PC-3 (cell line): ENCODE measurements around the gene PPP2R1A. TPM values are rescaled to one million over a fixed set of nuclear protein-coding genes. Genes with fewer than 3 reads are reported as not detected.

Experiments used
- ATAC-seq: fragments of 200-7000 bp; cut with Tn5 transposase; 2 replicates; pipeline ENCODE4 v1.9.1; 2020; ENCODE audit warnings: mild to moderate bottlenecking, moderate library complexity
- BruUV-seq: library from RNA; stranded (reverse); fragments of 400-500 nt; replicated peaks from 2 replicates; lab custom pipeline; 2021; lab: Mats Ljungman, UMichigan
- CTCF ChIA-PET: fragments of 300-600 bp; sonication (Branson Sonifier 250); formaldehyde crosslinking; loops from one replicate; lab custom pipeline; 2022; ENCODE audit warnings: antibody characterized with exemption; lab: Charles Lee
- POLR2A ChIA-PET: fragments of 300-600 bp; sonication (Branson Sonifier 250); formaldehyde crosslinking; loops from one replicate; lab custom pipeline; 2022; ENCODE audit warnings: antibody characterized with exemption; ENCODE audit not compliant: unreplicated experiment; lab: Charles Lee
- DNase-seq: peaks from one replicate; pipeline ENCODE4 v3.0.0-alpha.2; 2015
- H2AFZ ChIP-seq: fragments of 300-600 bp; sonication (generic); 2 replicates; pipeline ENCODE4 v1.6.0; 2016; ENCODE audit warnings: antibody characterized with exemption, low read length
- H3F3A ChIP-seq: fragments of 300-600 bp; sonication (generic); one replicate; pipeline ENCODE4 v1.6.0; 2017; ENCODE audit warnings: antibody characterized with exemption, low read length, control low read depth, mild to moderate bottlenecking; ENCODE audit not compliant: unreplicated experiment
- H3K27ac ChIP-seq: fragments of 300-600 bp; sonication (generic); 2 replicates; pipeline ENCODE4 v1.5.1; 2016; ENCODE audit warnings: mild to moderate bottlenecking, low read length
- H3K27me3 ChIP-seq: fragments of 300-600 bp; sonication (generic); 2 replicates; pipeline ENCODE4 v1.6.1; 2016; ENCODE audit warnings: low read length, mixed read lengths
- H3K36me3 ChIP-seq: fragments of 300-600 bp; sonication (generic); 2 replicates; pipeline ENCODE4 v1.6.1; 2016; ENCODE audit warnings: low read depth, mixed run types, low read length, mixed read lengths
- H3K4me1 ChIP-seq: fragments of 300-600 bp; sonication (generic); 2 replicates; pipeline ENCODE4 v1.5.1; 2016; ENCODE audit warnings: low read length; ENCODE audit not compliant: insufficient read depth
- H3K4me2 ChIP-seq: fragments of 300-600 bp; sonication (generic); 2 replicates; pipeline ENCODE4 v1.6.0; 2016; ENCODE audit warnings: low read length
- H3K4me3 ChIP-seq: fragments of 300-600 bp; sonication (generic); 2 replicates; pipeline ENCODE4 v1.5.1; 2016; ENCODE audit warnings: mild to moderate bottlenecking, low read length, mixed read lengths
- H3K79me2 ChIP-seq: fragments of 300-600 bp; sonication (generic); 2 replicates; pipeline ENCODE4 v1.6.1; 2017; ENCODE audit warnings: low read length, mixed read lengths
- H3K9ac ChIP-seq: fragments of 300-600 bp; sonication (generic); 2 replicates; pipeline ENCODE4 v1.6.0; 2016; ENCODE audit warnings: mild to moderate bottlenecking, low read length
- H3K9me2 ChIP-seq: fragments of 300-600 bp; sonication (generic); replicated peaks from 2 replicates; pipeline ENCODE4 v1.6.1; 2016; ENCODE audit warnings: mixed run types, low read length, mixed read lengths
- H3K9me3 ChIP-seq: fragments of 300-600 bp; sonication (generic); 2 replicates; pipeline ENCODE4 v1.6.1; 2016; ENCODE audit warnings: low read length, mixed read lengths
- H4K20me1 ChIP-seq: fragments of 300-600 bp; sonication (generic); 2 replicates; pipeline ENCODE4 v1.6.1; 2016; ENCODE audit warnings: low read length, mixed read lengths
- CTCF ChIP-seq: fragments of 300-600 bp; sonication (generic); conservative IDR thresholded peaks from 2 replicates; pipeline ENCODE4 v1.5.1; 2017; ENCODE audit warnings: antibody characterized with exemption, low read depth, mild to moderate bottlenecking, low read length
- EZH2 ChIP-seq: fragments of 300-600 bp; sonication (generic); IDR thresholded peaks from one replicate; pipeline ENCODE4 v1.6.1; 2017; ENCODE audit warnings: antibody characterized with exemption, mild to moderate bottlenecking, low read length; ENCODE audit not compliant: unreplicated experiment
- EZH2phosphoT487 ChIP-seq: fragments of 300-600 bp; sonication (generic); IDR thresholded peaks from 2 replicates; pipeline ENCODE4 v1.6.1; 2018; ENCODE audit warnings: mild to moderate bottlenecking, antibody characterized with exemption, low read length, borderline replicate concordance
- intact Hi-C: fragments of 100-400 bp; cut with micrococcal nuclease; formaldehyde crosslinking; loops from 2 replicates; pipeline ENCODE4 v1.9.0; 2023
- total RNA-seq: library from RNA; depleted of rRNA; stranded (reverse); fragments of >200 nt; gene quantifications from 2 replicates; pipeline ENCODE4 v1.2.3, GENCODE V29; 2014

The PPP2R1A gene
- total RNA-seq, 1 experiment from 2014 or later = 336 TPM

- Histone ChIP-seq H3K27ac (no peak overlapping the region), H3K4me1 (no peaks in the 10 kb centered on the region), H4K20me1 (no peaks in the 10 kb centered on the region), H2AFZ (no peak overlapping the region), H3K9me3 (no peaks in the 10 kb centered on the region), H3K9me2 (no peaks in the 10 kb centered on the region), H3K9ac (no peak overlapping the region), H3K79me2 (no peaks in the 10 kb centered on the region), H3K36me3 (peaks cover 96% of the 10 kb centered on the region), H3K4me3 (no peak overlapping the region), H3K27me3 (no peaks in the 10 kb centered on the region), H3K4me2 (no peak overlapping the region), H3F3A (no peaks in the 10 kb centered on the region)
- intact Hi-C loops = no loop called here
- no TSS peak for BruUV-seq
- CTCF ChIA-PET = no interaction called here
- DNase-seq (no peak), ATAC-seq (no peak)
- POLR2A ChIA-PET = no interaction called here
- TF ChIP-seq CTCF (no peak), EZH2phosphoT487 (no peak)
Measured at GRCh38 chr19:52221831-52222375, 32.1 kb downstream of the PPP2R1A start.

- ATAC-seq = no peak
- Histone ChIP-seq H3F3A (no peaks in the 10 kb centered on the region), H3K4me2 (no peak overlapping the region), H2AFZ (no peak overlapping the region), H3K79me2 (no peaks in the 10 kb centered on the region), H3K27me3 (no peaks in the 10 kb centered on the region), H3K9me2 (no peaks in the 10 kb centered on the region), H3K9me3 (no peaks in the 10 kb centered on the region), H3K9ac (no peak overlapping the region), H3K36me3 (peaks cover 94% of the 10 kb centered on the region), H3K4me1 (no peaks in the 10 kb centered on the region), H3K4me3 (no peak overlapping the region), H4K20me1 (no peaks in the 10 kb centered on the region), H3K27ac (no peak overlapping the region)
- ChIA-PET CTCF (no interaction called here), POLR2A (no interaction called here)
- intact Hi-C loops = no loop called here
- no peak for DNase-seq
- no TSS peak for BruUV-seq
- TF ChIP-seq EZH2 (no peak), EZH2phosphoT487 (no peak), CTCF (no peak)
Measured at GRCh38 chr19:52224211-52224610, 34.4 kb downstream of the PPP2R1A start.

GRCh38 chr19:52226652-52227051, 36.8 kb downstream of the PPP2R1A start:
- ChIA-PET POLR2A (no interaction called here), CTCF (no interaction called here)
- H3K9me2 ChIP-seq = no peaks in the 10 kb centered on the region
- no peaks in the 10 kb centered on the region for H3K79me2 ChIP-seq
- H3K27ac ChIP-seq = no peak overlapping the region
- peaks cover 73% of the 10 kb centered on the region for H3K36me3 ChIP-seq
- H3K4me2 ChIP-seq = no peak overlapping the region
- H3K27me3 ChIP-seq = no peaks in the 10 kb centered on the region
- ATAC-seq = no peak
- H3K9me3 ChIP-seq = no peaks in the 10 kb centered on the region
- H2AFZ ChIP-seq = no peak overlapping the region
- no peak for TF ChIP-seq EZH2
- no peak for DNase-seq
- intact Hi-C loops = no loop called here
- no peaks in the 10 kb centered on the region for H4K20me1 ChIP-seq
- no TSS peak for BruUV-seq
- H3K4me1 ChIP-seq = 0 out of 2 replicates have a peak, but pooled peaks cover 5% of the 10 kb centered on the region
- no peak overlapping the region for H3K4me3 ChIP-seq
- no peak overlapping the region for H3K9ac ChIP-seq
- H3F3A ChIP-seq = peaks cover 5% of the 10 kb centered on the region
